IMR-90 (cell line): ENCODE data around the gene IL11RA. TPM values are rescaled to one million over a fixed set of nuclear protein-coding genes. Genes with fewer than 3 reads are reported as not detected.

Source experiments
- ATAC-seq: fragments of 200-7000 bp; cut with Tn5 transposase; 2 replicates; pipeline ENCODE4 v1.9.1; 2020; ENCODE audit warnings: low read depth, mild to moderate bottlenecking, moderate library complexity
- BruUV-seq: library from RNA; stranded (reverse); fragments of 400-500 nt; replicated peaks from 2 replicates; lab custom pipeline; 2021; lab: Mats Ljungman, UMichigan
- CTCF ChIA-PET: fragments of 300-600 bp; formaldehyde crosslinking; extraction: SDS; loops from one replicate; lab custom pipeline; 2021; ENCODE audit warnings: antibody characterized with exemption; lab: Yijun Ruan, JAX
- POLR2A ChIA-PET: fragments of 300-600 bp; sonication (Branson Sonifier 250); formaldehyde crosslinking; loops from one replicate; lab custom pipeline; 2022; ENCODE audit warnings: antibody characterized with exemption; ENCODE audit not compliant: unreplicated experiment; lab: Charles Lee
- DNase-seq: peaks from one replicate; pipeline ENCODE4 v3.0.0; 2013
- H2AFZ ChIP-seq: replicated peaks from 2 replicates; pipeline ENCODE3; 2013; ENCODE audit warnings: low read length, mild to moderate bottlenecking; ENCODE audit not compliant: poor library complexity
- H2AK5ac ChIP-seq: 2 replicates; pipeline ENCODE4 v1.6.1; 2013; ENCODE audit warnings: low read depth, low read length, inconsistent platforms
- H2AK9ac ChIP-seq: replicated peaks from 2 replicates; pipeline ENCODE3; 2013; ENCODE audit warnings: mild to moderate bottlenecking, low read depth, low read length, moderate library complexity; ENCODE audit not compliant: poor library complexity
- H2BK120ac ChIP-seq: 2 replicates; pipeline ENCODE4 v1.6.1; 2013; ENCODE audit warnings: low read depth, low read length, inconsistent platforms
- H2BK15ac ChIP-seq: 3 replicates; pipeline ENCODE4 v1.6.1; 2013; ENCODE audit warnings: low read depth, low read length, inconsistent platforms
- H2BK20ac ChIP-seq: 2 replicates; pipeline ENCODE4 v1.6.1; 2013; ENCODE audit warnings: low read depth, mild to moderate bottlenecking, inconsistent platforms, low read length, moderate library complexity
- H2BK5ac ChIP-seq: 2 replicates; pipeline ENCODE4 v1.6.1; 2013; ENCODE audit warnings: mild to moderate bottlenecking, low read depth, low read length, inconsistent platforms; ENCODE audit not compliant: poor library complexity, severe bottlenecking
- H3K14ac ChIP-seq: replicated peaks from 2 replicates; pipeline ENCODE4 v1.6.1; 2013; ENCODE audit warnings: low read depth, low read length, inconsistent platforms
- H3K18ac ChIP-seq: 2 replicates; pipeline ENCODE4 v1.6.1; 2013; ENCODE audit warnings: low read depth, low read length, control low read depth
- H3K23ac ChIP-seq: 2 replicates; pipeline ENCODE4 v1.6.1; 2013; ENCODE audit warnings: low read depth, low read length, inconsistent platforms
- H3K27ac ChIP-seq: 2 replicates; pipeline ENCODE4 v1.5.1; 2013; ENCODE audit warnings: mild to moderate bottlenecking, control low read depth, low read length; ENCODE audit not compliant: insufficient read depth
- H3K27me3 ChIP-seq: 2 replicates; pipeline ENCODE4 v1.6.1; 2013; ENCODE audit warnings: low read length; ENCODE audit not compliant: control insufficient read depth, insufficient read depth
- H3K36me3 ChIP-seq: 2 replicates; pipeline ENCODE4 v1.6.1; 2013; ENCODE audit warnings: low read length, mixed read lengths; ENCODE audit not compliant: control insufficient read depth, insufficient read depth
- H3K4ac ChIP-seq: 2 replicates; pipeline ENCODE4 v1.6.1; 2013; ENCODE audit warnings: low read depth, low read length, inconsistent platforms
- H3K4me1 ChIP-seq: 2 replicates; pipeline ENCODE4 v1.6.1; 2013; ENCODE audit warnings: low read length, mixed read lengths; ENCODE audit not compliant: control insufficient read depth, insufficient read depth
- H3K4me2 ChIP-seq: 2 replicates; pipeline ENCODE4 v1.6.1; 2013; ENCODE audit warnings: low read depth, mild to moderate bottlenecking, control low read depth, low read length, moderate library complexity
- H3K4me3 ChIP-seq: 2 replicates; pipeline ENCODE4 v1.5.1; 2013; ENCODE audit warnings: low read depth, mild to moderate bottlenecking, control low read depth, low read length, moderate library complexity; ENCODE audit not compliant: insufficient read depth
- H3K56ac ChIP-seq: 2 replicates; pipeline ENCODE4 v1.6.1; 2013; ENCODE audit warnings: low read length, inconsistent platforms; ENCODE audit not compliant: insufficient read depth; ENCODE audit errors: extremely low read depth
- H3K79me1 ChIP-seq, 2 experiments: 2 replicates each; pipeline ENCODE4 v1.6.1; 2013; ENCODE audit warnings: low read length in 2 of 2, inconsistent platforms in 1 of 2, low read depth in 1 of 2
- H3K9ac ChIP-seq: 2 replicates; pipeline ENCODE4 v1.6.1; 2013; ENCODE audit warnings: low read depth, low read length, control low read depth
- H3K9me1 ChIP-seq: 2 replicates; pipeline ENCODE4 v1.6.1; 2013; ENCODE audit warnings: low read length, inconsistent platforms; ENCODE audit not compliant: insufficient read depth
- H3K9me3 ChIP-seq: 2 replicates; pipeline ENCODE4 v1.6.1; 2013; ENCODE audit warnings: low read length; ENCODE audit not compliant: control insufficient read depth, insufficient read depth
- H4K20me1 ChIP-seq: 2 replicates; pipeline ENCODE4 v1.6.1; 2013; ENCODE audit warnings: low read length, inconsistent platforms; ENCODE audit not compliant: insufficient read depth
- H4K5ac ChIP-seq: 2 replicates; pipeline ENCODE4 v1.6.1; 2013; ENCODE audit warnings: mild to moderate bottlenecking, low read depth, low read length, control low read depth
- H4K8ac ChIP-seq, 2 experiments: 2 replicates each; pipeline ENCODE4 v1.6.1; 2013; ENCODE audit warnings: low read depth in 2 of 2, low read length in 2 of 2, control low read depth in 1 of 2, inconsistent platforms in 1 of 2
- H4K91ac ChIP-seq: 2 replicates; pipeline ENCODE4 v1.6.1; 2013; ENCODE audit warnings: low read depth, low read length, inconsistent platforms; ENCODE audit not compliant: insufficient read depth
- CEBPB ChIP-seq: IDR thresholded peaks from 2 replicates; pipeline ENCODE4 v1.6.1; 2012; ENCODE audit warnings: low read depth, low read length, improper control_type of control experiment
- CHD1 ChIP-seq: IDR thresholded peaks from 2 replicates; pipeline ENCODE4 v1.6.1; 2012; ENCODE audit warnings: low read depth, low read length, improper control_type of control experiment
- MAZ ChIP-seq: IDR thresholded peaks from 2 replicates; pipeline ENCODE4 v1.6.1; 2012; ENCODE audit warnings: low read depth, mild to moderate bottlenecking, low read length, improper control_type of control experiment, moderate library complexity, borderline replicate concordance
- RAD21 ChIP-seq: IDR thresholded peaks from 2 replicates; pipeline ENCODE4 v1.6.1; 2012; ENCODE audit warnings: low read length, improper control_type of control experiment
- SMC3 ChIP-seq: fragments of 150-350 bp; IDR thresholded peaks from 2 replicates; pipeline ENCODE4 v1.6.1; 2016; ENCODE audit warnings: low read depth, mild to moderate bottlenecking, antibody characterized with exemption, low read length, moderate library complexity
- WGBS, 2 experiments: methylation state at CpG; one replicate each; pipeline versions ENCODE4 v1.1.5 to v1.1.7; 2013; ENCODE audit warnings: missing lambda C conversion rate in 2 of 2; ENCODE audit not compliant: insufficient read length in 1 of 2; ENCODE audit errors: extremely low coverage in 2 of 2; 5-methylcytosine and 5-hydroxymethylcytosine counted together
- dilution Hi-C: fragments of 300-500 bp; cut with HindIII; formaldehyde crosslinking; loops from one replicate; pipeline ENCODE4 v1.14.3; 2018; ENCODE audit warnings: low sequenced_read_pairs; ENCODE audit not compliant: unreplicated experiment
- in situ Hi-C: fragments of 300-500 bp; cut with MboI; formaldehyde crosslinking; loops from 3 replicates; pipeline ENCODE4 v1.14.3; 2019; ENCODE audit warnings: low sequenced_read_pairs, inconsistent platforms, mixed read lengths
- intact Hi-C: fragments of 100-400 bp; cut with micrococcal nuclease; formaldehyde crosslinking; loops from 2 replicates; pipeline ENCODE4 v1.10.0; 2022
- polyA plus RNA-seq, 3 experiments: library from polyadenylated mRNA; depleted of rRNA; stranded (reverse); fragments of >200 nt; gene quantifications; 2 replicates each; pipeline ENCODE4 v1.2.3, GENCODE V29; 2012; ENCODE audit warnings: low replicate concordance in 1 of 3
- total RNA-seq: library from RNA; depleted of rRNA; stranded (reverse); fragments of >200 nt; gene quantifications from 2 replicates; pipeline ENCODE4 v1.2.3, GENCODE V29; 2012
- TF ChIP-seq, protein P1 (sequence below): fragments of 150-350 bp; IDR thresholded peaks from 2 replicates; pipeline ENCODE4 v1.6.1; 2017; ENCODE audit warnings: mild to moderate bottlenecking, antibody characterized with exemption, low read length, low read depth

IL11RA gene
- total and polyA plus RNA-seq, 2 of the 4 experiments (the other 2 are of a cell fraction), result 8.2 to 15.9 TPM

DNA sequence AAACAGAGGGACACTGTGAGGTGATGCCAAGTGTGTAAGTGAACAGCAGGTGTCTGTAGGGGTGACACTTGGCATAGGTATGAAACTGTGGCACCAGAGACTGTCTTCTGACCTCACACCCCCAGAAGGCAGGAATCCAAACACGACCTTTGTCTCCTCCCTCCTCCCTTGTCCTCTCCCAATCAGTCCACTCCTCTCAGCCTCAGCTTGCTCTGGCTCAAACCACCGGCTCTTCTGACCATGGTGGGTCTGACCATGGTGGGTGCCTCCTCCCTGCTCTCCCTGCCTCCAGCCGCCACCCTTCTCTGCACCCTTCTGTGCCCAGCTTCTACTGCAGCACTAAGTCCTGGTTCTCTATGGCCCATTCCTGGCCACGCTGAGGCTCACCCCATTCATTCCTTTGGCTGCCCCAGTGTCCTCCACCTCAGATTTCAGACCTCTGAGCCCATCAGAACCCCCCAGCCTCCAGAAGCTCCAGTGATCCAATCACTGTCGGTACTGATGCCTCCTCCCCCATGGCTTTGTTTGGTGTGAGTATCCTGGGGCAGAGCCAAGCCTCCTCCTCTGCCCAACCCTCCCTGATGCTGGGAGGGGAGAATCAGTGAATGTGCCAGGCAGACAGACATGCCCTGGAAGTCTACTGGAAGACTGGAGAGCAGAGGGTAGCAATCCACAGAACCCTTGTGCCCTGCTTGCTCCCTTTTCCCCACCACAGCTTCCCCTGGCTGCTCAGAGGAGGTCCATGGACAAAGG lies 21.4 kb upstream of the IL11RA start:
- Histone ChIP-seq H3K9me1 (0 out of 2 replicates have a peak, but pooled peaks cover 4% of the 10 kb centered on the region), H3K36me3 (peaks cover 5% of the 10 kb centered on the region; the same call in 1 of the 2 replicates), H3K27ac (no peak overlapping the region), H4K5ac (no peak overlapping the region), H3K9me3 (no peaks in the 10 kb centered on the region), H3K4me2 (no peak overlapping the region), H3K18ac (no peak overlapping the region), H3K4ac (no peak overlapping the region), H4K20me1 (peaks cover 9% of the 10 kb centered on the region; the same call in 1 of the 2 replicates), H3K56ac (no peak overlapping the region), H2AK9ac (no peak overlapping the region), H3K23ac (no peak overlapping the region; the same call in 1 of the 2 replicates), H2BK5ac (no peak overlapping the region), H2BK15ac (no peak overlapping the region), H2AK5ac (no peak overlapping the region), H4K91ac (no peak overlapping the region), H3K79me1 (peaks cover under 1 to 15% of the 10 kb centered on the region in 2 experiments; a peak in 3 of 4 replicates), H2BK20ac (no peak overlapping the region), H2BK120ac (no peak overlapping the region), H3K27me3 (peaks cover 55% of the 10 kb centered on the region), H3K14ac (no peak overlapping the region), H2AFZ (no peak overlapping the region), H3K4me1 (0 out of 2 replicates have a peak, but pooled peaks cover 2% of the 10 kb centered on the region), H3K9ac (no peak overlapping the region), H3K4me3 (no peak overlapping the region), H4K8ac (no peak overlapping the region)
- BruUV-seq, result no TSS peak
- TF ChIP-seq RAD21 (no peak), SMC3 (no peak), CHD1 (no peak), MAZ (no peak), CEBPB (no peak)
- TF ChIP-seq, protein P1, sequence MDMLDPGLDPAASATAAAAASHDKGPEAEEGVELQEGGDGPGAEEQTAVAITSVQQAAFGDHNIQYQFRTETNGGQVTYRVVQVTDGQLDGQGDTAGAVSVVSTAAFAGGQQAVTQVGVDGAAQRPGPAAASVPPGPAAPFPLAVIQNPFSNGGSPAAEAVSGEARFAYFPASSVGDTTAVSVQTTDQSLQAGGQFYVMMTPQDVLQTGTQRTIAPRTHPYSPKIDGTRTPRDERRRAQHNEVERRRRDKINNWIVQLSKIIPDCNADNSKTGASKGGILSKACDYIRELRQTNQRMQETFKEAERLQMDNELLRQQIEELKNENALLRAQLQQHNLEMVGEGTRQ, result no peak
- DNase-seq (no peak), ATAC-seq (no peak)
- CTCF ChIA-PET, result no interaction called here
- dilution Hi-C loops (no loop called here), intact Hi-C loops (no loop called here), in situ Hi-C loops (no loop called here)
- POLR2A ChIA-PET, result no interaction called here
- 33% methylated on average over 2 of the region's 5 CpGs; no CpG with 5 or more reads in 1 of the 2 experiments for WGBS, 2 experiments
